HCT116 (cell line): Measurements from ENCODE around the gene CLEC3B. TPM values are rescaled to one million over a fixed set of nuclear protein-coding genes. Genes with fewer than 3 reads are reported as not detected.

Experiments used
- ATAC-seq: fragments of 200-7000 bp; cut with Tn5 transposase; 2 replicates; pipeline ENCODE4 v1.9.1; 2020; ENCODE audit warnings: mild to moderate bottlenecking, moderate library complexity
- BruUV-seq: library from RNA; stranded (reverse); fragments of 400-500 nt; replicated peaks from 2 replicates; lab custom pipeline; 2021; lab: Mats Ljungman, UMichigan
- CTCF ChIA-PET: fragments of 300-600 bp; sonication (Branson Sonifier 250); formaldehyde crosslinking; loops from one replicate; lab custom pipeline; 2021; ENCODE audit warnings: antibody characterized with exemption; lab: Charles Lee
- POLR2A ChIA-PET: fragments of 300-600, 350-600 bp; sonication (Branson Sonifier 250); formaldehyde crosslinking; loops from one replicate; lab custom pipeline; 2021; ENCODE audit warnings: antibody characterized with exemption; lab: Charles Lee
- RAD21 ChIA-PET, 2 experiments: fragments of 300-600 bp; sonication (Branson Sonifier 250); formaldehyde crosslinking; loops; one replicate each; lab custom pipeline; 2023; ENCODE audit warnings: low total read pairs in 2 of 2; ENCODE audit not compliant: uncharacterized antibody in 2 of 2, unreplicated experiment in 2 of 2, low non-redundant PET in 1 of 2; lab: Charles Lee
- DNase-seq: peaks from one replicate; pipeline ENCODE4 v3.0.0-alpha.2; 2010; ENCODE audit warnings: low read depth, low spot score
- H2AFZ ChIP-seq: fragments of 200-600 bp; shearing (Covaris generic), sonication (generic); 2 replicates; pipeline ENCODE4 v1.6.1; 2017; ENCODE audit warnings: low read depth, mixed run types, mixed read lengths, antibody characterized with exemption, low read length; ENCODE audit not compliant: poor library complexity, severe bottlenecking
- H3K27ac ChIP-seq: 2 replicates; pipeline ENCODE4 v1.5.1; 2012; ENCODE audit warnings: low read depth, low read length
- H3K27me3 ChIP-seq: fragments of 200-600 bp; sonication (generic); 2 replicates; pipeline ENCODE4 v1.6.1; 2016; ENCODE audit warnings: mixed run types, low read length, mixed read lengths; ENCODE audit not compliant: insufficient read depth
- H3K36me3 ChIP-seq, 2 experiments: fragments of 200-500 bp in 1 of 2; fragments of 200-600 bp in 1 of 2; sonication (Bioruptor generic) in 1 of 2; sonication (generic) in 1 of 2; 2 replicates each; pipeline versions ENCODE4 v1.5.1 to v1.6.1; 2014 to 2016; ENCODE audit warnings: low read length in 2 of 2, inconsistent platforms in 1 of 2, mixed read lengths in 1 of 2, mixed run types in 1 of 2; ENCODE audit not compliant: insufficient read depth in 2 of 2, control insufficient read depth in 1 of 2
- H3K4me1 ChIP-seq, 2 experiments: fragments of 200-600 bp in 1 of 2; sonication (generic) in 1 of 2; 2 replicates each; pipeline versions ENCODE4 v1.5.1 to v1.6.1; 2012 to 2017; ENCODE audit warnings: low read length in 2 of 2, inconsistent platforms in 1 of 2, mild to moderate bottlenecking in 1 of 2, mixed read lengths in 1 of 2, mixed run types in 1 of 2, moderate library complexity in 1 of 2; ENCODE audit not compliant: insufficient read depth in 2 of 2, control insufficient read depth in 1 of 2
- H3K4me2 ChIP-seq: fragments of 200-600 bp; sonication (generic); 2 replicates; pipeline ENCODE4 v1.6.1; 2017; ENCODE audit warnings: mixed run types, low read length, mixed read lengths
- H3K4me3 ChIP-seq, 2 experiments: fragments of 200-600 bp in 1 of 2; sonication (generic) in 1 of 2; replicated peaks in 1 of 2; 2 replicates each; pipeline ENCODE4 v1.5.1; 2011 to 2016; ENCODE audit warnings: low read length in 2 of 2, control low read depth in 1 of 2, low read depth in 1 of 2, mild to moderate bottlenecking in 1 of 2, mixed read lengths in 1 of 2, mixed run types in 1 of 2
- H3K79me2 ChIP-seq: fragments of 200-600 bp; sonication (generic); 2 replicates; pipeline ENCODE4 v1.6.1; 2017; ENCODE audit warnings: mild to moderate bottlenecking, mixed run types, low read length, moderate library complexity, mixed read lengths; ENCODE audit not compliant: insufficient read depth
- H3K9ac ChIP-seq: fragments of 200-600 bp; sonication (generic); 2 replicates; pipeline ENCODE4 v1.6.1; 2016; ENCODE audit warnings: low read length, mixed read lengths
- H3K9me2 ChIP-seq: fragments of 200-600 bp; sonication (generic), shearing (Covaris generic); 2 replicates; pipeline ENCODE4 v1.6.1; 2017; ENCODE audit warnings: mixed run types, mild to moderate bottlenecking, moderate library complexity; ENCODE audit not compliant: insufficient read depth
- H3K9me3 ChIP-seq, 2 experiments: fragments of 200-500 bp in 1 of 2; fragments of 200-600 bp in 1 of 2; sonication (Bioruptor generic) in 1 of 2; sonication (generic) in 1 of 2; 2 replicates each; pipeline ENCODE4 v1.6.1; 2014 to 2017; ENCODE audit warnings: low read length in 2 of 2, mixed read lengths in 2 of 2, inconsistent platforms in 1 of 2, low read depth in 1 of 2, mild to moderate bottlenecking in 1 of 2, mixed run types in 1 of 2, moderate library complexity in 1 of 2; ENCODE audit not compliant: control insufficient read depth in 1 of 2, insufficient read depth in 1 of 2
- H4K20me1 ChIP-seq: fragments of 200-600 bp; sonication (generic), shearing (Covaris generic); 2 replicates; pipeline ENCODE4 v1.6.1; 2017; ENCODE audit warnings: mixed run types, mild to moderate bottlenecking, moderate library complexity; ENCODE audit not compliant: insufficient read depth
- CBX3 ChIP-seq: IDR thresholded peaks from 2 replicates; pipeline ENCODE4 v1.6.1; 2012; ENCODE audit warnings: low read depth
- EZH2phosphoT487 ChIP-seq: fragments of 200-600 bp; IDR thresholded peaks from 2 replicates; pipeline ENCODE4 v1.6.1; 2018; ENCODE audit warnings: antibody characterized with exemption, borderline replicate concordance
- FOSL1 ChIP-seq: IDR thresholded peaks from 2 replicates; pipeline ENCODE4 v1.6.1; 2012; ENCODE audit warnings: low read depth
- JUND ChIP-seq: IDR thresholded peaks from 2 replicates; pipeline ENCODE4 v1.6.1; 2012
- POLR2A ChIP-seq: IDR thresholded peaks from 2 replicates; pipeline ENCODE4 v1.7.0; 2011; ENCODE audit warnings: borderline replicate concordance; ENCODE audit not compliant: insufficient read depth, insufficient read length; ENCODE audit errors: extremely low read depth
- RAD21 ChIP-seq: IDR thresholded peaks from 2 replicates; pipeline ENCODE4 v1.6.1; 2012; ENCODE audit warnings: low read depth, mild to moderate bottlenecking
- SIN3A ChIP-seq: IDR thresholded peaks from 2 replicates; pipeline ENCODE4 v1.6.1; 2012; ENCODE audit warnings: low read depth
- ZNF274 ChIP-seq: fragments of 200-500 bp; sonication (Bioruptor generic); IDR thresholded peaks from 2 replicates; pipeline ENCODE4 v1.6.1; 2014; ENCODE audit warnings: mild to moderate bottlenecking, low read depth, low read length, inconsistent platforms
- intact Hi-C: fragments of 100-400 bp; cut with micrococcal nuclease; formaldehyde crosslinking; loops from 2 replicates; pipeline ENCODE4 v1.10.0; 2022
- total RNA-seq: library from RNA; stranded (reverse); gene quantifications from one replicate; pipeline ENCODE4 v1.2.1, GENCODE V29; 2021; ENCODE audit not compliant: unreplicated experiment
- TF ChIP-seq, protein P1 (sequence below): IDR thresholded peaks from 2 replicates; pipeline ENCODE4 v1.6.1; 2012
- TF ChIP-seq, protein P2 (sequence below): IDR thresholded peaks from 2 replicates; pipeline ENCODE4 v1.6.1; 2012; ENCODE audit warnings: low read depth
- TF ChIP-seq, protein P3 (sequence below): IDR thresholded peaks from 2 replicates; pipeline ENCODE4 v1.6.1; 2011; ENCODE audit warnings: mild to moderate bottlenecking, low read length, moderate library complexity; ENCODE audit not compliant: insufficient replicate concordance; ENCODE audit errors: extremely low read depth
- TF ChIP-seq, protein P4 (sequence below), 3 experiments: fragments of 200-600 bp in 1 of 3; sonication (generic) in 1 of 3; IDR thresholded peaks in 2 of 3; conservative IDR thresholded peaks in 1 of 3; 2 replicates each; pipeline ENCODE4 v1.5.1; 2012 to 2017; ENCODE audit warnings: low read depth in 2 of 3, low read length in 2 of 3, antibody characterized with exemption in 1 of 3, borderline replicate concordance in 1 of 3, control low read depth in 1 of 3, mild to moderate bottlenecking in 1 of 3, mixed read lengths in 1 of 3, mixed run types in 1 of 3, moderate library complexity in 1 of 3; ENCODE audit not compliant: insufficient read depth in 1 of 3
- TF ChIP-seq, protein P5 (sequence below): IDR thresholded peaks from 2 replicates; pipeline ENCODE4 v1.6.1; 2012

The CLEC3B gene
- total RNA-seq, 1 experiment from 2014 or later: 0.57 TPM

DNA sequence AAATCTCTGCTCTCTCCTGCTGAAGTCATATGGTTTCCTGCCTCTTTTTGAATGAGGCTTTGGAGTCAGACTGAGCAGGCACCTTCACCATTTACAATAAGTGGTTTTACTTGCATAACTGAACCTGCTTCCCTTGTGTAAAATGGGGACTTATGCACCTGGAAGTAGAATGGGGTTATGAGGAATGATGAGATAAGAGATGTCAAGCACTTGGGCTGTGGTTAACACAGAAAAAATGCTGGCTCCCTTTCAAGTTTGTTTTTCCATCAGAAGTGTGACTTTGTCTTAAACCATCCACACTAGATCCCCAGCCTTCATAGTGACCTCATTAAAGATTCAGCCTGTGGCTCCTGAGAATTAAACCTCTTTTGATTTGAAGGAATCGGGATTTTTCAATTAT lies 44.9 kb upstream of the CLEC3B start:
- TF ChIP-seq SIN3A (no peak), JUND (no peak)
- TF ChIP-seq, protein P1, sequence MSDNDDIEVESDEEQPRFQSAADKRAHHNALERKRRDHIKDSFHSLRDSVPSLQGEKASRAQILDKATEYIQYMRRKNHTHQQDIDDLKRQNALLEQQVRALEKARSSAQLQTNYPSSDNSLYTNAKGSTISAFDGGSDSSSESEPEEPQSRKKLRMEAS: no peak
- TF ChIP-seq, protein P2, sequence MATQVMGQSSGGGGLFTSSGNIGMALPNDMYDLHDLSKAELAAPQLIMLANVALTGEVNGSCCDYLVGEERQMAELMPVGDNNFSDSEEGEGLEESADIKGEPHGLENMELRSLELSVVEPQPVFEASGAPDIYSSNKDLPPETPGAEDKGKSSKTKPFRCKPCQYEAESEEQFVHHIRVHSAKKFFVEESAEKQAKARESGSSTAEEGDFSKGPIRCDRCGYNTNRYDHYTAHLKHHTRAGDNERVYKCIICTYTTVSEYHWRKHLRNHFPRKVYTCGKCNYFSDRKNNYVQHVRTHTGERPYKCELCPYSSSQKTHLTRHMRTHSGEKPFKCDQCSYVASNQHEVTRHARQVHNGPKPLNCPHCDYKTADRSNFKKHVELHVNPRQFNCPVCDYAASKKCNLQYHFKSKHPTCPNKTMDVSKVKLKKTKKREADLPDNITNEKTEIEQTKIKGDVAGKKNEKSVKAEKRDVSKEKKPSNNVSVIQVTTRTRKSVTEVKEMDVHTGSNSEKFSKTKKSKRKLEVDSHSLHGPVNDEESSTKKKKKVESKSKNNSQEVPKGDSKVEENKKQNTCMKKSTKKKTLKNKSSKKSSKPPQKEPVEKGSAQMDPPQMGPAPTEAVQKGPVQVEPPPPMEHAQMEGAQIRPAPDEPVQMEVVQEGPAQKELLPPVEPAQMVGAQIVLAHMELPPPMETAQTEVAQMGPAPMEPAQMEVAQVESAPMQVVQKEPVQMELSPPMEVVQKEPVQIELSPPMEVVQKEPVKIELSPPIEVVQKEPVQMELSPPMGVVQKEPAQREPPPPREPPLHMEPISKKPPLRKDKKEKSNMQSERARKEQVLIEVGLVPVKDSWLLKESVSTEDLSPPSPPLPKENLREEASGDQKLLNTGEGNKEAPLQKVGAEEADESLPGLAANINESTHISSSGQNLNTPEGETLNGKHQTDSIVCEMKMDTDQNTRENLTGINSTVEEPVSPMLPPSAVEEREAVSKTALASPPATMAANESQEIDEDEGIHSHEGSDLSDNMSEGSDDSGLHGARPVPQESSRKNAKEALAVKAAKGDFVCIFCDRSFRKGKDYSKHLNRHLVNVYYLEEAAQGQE: no peak
- TF ChIP-seq, all 23 proteins: peak for 0
- peaks cover 9% of the 10 kb centered on the region; the same call in 1 of the 2 replicates for H4K20me1 ChIP-seq
- no peak overlapping the region for H2AFZ ChIP-seq
- ATAC-seq (no peak), DNase-seq (no peak)
- ChIA-PET CTCF (no interaction called here), POLR2A (no interaction called here), RAD21 (no interaction called here)
- no TSS peak for BruUV-seq
- intact Hi-C loops: no loop called here
- no peaks in the 10 kb centered on the region for H3K27me3 ChIP-seq
- H3K27ac ChIP-seq: no peak overlapping the region
- H3K9ac ChIP-seq: no peak overlapping the region
- H3K9me3 ChIP-seq: no peaks in the 10 kb centered on the region
- peaks cover 91% of the 10 kb centered on the region for H3K79me2 ChIP-seq
- no peak overlapping the region for H3K4me3 ChIP-seq
- H3K4me1 ChIP-seq: peaks cover 18 to 46% of the 10 kb centered on the region in 2 experiments
- no peaks in the 10 kb centered on the region for H3K9me2 ChIP-seq
- H3K36me3 ChIP-seq: 0 out of 4 replicates have a peak, but pooled peaks cover 0 to 2% of the 10 kb centered on the region in 2 experiments
- no peak overlapping the region for H3K4me2 ChIP-seq

DNA sequence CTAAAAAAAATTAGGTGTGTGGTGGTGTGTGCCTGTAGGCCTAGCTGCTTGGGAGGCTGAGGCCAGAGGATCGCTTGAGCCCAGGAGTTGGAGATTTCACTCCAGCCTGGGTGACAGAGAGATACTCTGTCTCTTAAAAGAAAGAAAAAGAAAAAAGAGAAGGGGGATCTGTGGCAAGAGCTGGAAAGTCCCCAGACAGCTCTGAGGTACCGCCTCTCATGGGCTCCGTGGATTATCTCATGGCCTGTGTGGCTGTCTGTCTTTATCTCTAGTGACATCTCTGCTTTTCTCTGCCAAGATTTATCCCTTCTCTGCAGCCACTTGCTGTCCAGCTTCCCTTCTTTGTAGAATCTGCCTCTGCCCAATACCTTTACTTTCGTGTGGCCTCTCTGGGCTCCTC lies 44.4 kb upstream of the CLEC3B start:
- Histone ChIP-seq H2AFZ (no peak overlapping the region), H3K27ac (no peak overlapping the region), H3K4me3 (no peak overlapping the region), H3K4me2 (no peak overlapping the region), H3K9ac (no peak overlapping the region), H3K27me3 (no peaks in the 10 kb centered on the region), H3K4me1 (peaks cover 18 to 46% of the 10 kb centered on the region in 2 experiments), H3K9me2 (no peaks in the 10 kb centered on the region), H3K79me2 (peaks cover 91% of the 10 kb centered on the region), H3K36me3 (no peaks in the 10 kb centered on the region), H3K9me3 (no peaks in the 10 kb centered on the region), H4K20me1 (peaks cover 9% of the 10 kb centered on the region; the same call in 1 of the 2 replicates)
- ATAC-seq (no peak), DNase-seq (no peak)
- POLR2A ChIA-PET: no interaction called here
- intact Hi-C loops: no loop called here
- RAD21 ChIA-PET: no interaction called here
- no TSS peak for BruUV-seq
- CTCF ChIA-PET: no interaction called here
- TF ChIP-seq EZH2phosphoT487 (no peak), POLR2A (no peak), ZNF274 (no peak), FOSL1 (no peak), RAD21 (no peak), CBX3 (no peak)
- TF ChIP-seq, protein P3, sequence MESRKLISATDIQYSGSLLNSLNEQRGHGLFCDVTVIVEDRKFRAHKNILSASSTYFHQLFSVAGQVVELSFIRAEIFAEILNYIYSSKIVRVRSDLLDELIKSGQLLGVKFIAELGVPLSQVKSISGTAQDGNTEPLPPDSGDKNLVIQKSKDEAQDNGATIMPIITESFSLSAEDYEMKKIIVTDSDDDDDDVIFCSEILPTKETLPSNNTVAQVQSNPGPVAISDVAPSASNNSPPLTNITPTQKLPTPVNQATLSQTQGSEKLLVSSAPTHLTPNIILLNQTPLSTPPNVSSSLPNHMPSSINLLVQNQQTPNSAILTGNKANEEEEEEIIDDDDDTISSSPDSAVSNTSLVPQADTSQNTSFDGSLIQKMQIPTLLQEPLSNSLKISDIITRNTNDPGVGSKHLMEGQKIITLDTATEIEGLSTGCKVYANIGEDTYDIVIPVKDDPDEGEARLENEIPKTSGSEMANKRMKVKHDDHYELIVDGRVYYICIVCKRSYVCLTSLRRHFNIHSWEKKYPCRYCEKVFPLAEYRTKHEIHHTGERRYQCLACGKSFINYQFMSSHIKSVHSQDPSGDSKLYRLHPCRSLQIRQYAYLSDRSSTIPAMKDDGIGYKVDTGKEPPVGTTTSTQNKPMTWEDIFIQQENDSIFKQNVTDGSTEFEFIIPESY: no peak
- TF ChIP-seq, protein P4, sequence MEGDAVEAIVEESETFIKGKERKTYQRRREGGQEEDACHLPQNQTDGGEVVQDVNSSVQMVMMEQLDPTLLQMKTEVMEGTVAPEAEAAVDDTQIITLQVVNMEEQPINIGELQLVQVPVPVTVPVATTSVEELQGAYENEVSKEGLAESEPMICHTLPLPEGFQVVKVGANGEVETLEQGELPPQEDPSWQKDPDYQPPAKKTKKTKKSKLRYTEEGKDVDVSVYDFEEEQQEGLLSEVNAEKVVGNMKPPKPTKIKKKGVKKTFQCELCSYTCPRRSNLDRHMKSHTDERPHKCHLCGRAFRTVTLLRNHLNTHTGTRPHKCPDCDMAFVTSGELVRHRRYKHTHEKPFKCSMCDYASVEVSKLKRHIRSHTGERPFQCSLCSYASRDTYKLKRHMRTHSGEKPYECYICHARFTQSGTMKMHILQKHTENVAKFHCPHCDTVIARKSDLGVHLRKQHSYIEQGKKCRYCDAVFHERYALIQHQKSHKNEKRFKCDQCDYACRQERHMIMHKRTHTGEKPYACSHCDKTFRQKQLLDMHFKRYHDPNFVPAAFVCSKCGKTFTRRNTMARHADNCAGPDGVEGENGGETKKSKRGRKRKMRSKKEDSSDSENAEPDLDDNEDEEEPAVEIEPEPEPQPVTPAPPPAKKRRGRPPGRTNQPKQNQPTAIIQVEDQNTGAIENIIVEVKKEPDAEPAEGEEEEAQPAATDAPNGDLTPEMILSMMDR (IDR thresholded peaks at IDR 0.05 in 2 of 3, conservative IDR thresholded peaks at IDR 0.05 in 1 of 3; ENCODE audit: borderline replicate concordance in 1 of 3, insufficient read depth in 1 of 3, low read depth in 2 of 3, low read length in 2 of 3): no peak
- TF ChIP-seq, protein P5, sequence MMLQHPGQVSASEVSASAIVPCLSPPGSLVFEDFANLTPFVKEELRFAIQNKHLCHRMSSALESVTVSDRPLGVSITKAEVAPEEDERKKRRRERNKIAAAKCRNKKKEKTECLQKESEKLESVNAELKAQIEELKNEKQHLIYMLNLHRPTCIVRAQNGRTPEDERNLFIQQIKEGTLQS: no peak
